A549 (cell line): ENCODE measurements around the gene PRDM11.

Experiments
- BHLHE40 ChIP-seq: IDR thresholded peaks from 2 replicates; pipeline ENCODE4 v1.6.1; 2012; ENCODE audit warnings: low read depth, low read length, inconsistent platforms
- CBX8 ChIP-seq: fragments of 200-600 bp; sonication (generic); IDR thresholded peaks from 2 replicates; pipeline ENCODE4 v1.6.1; 2016
- CHD2 ChIP-seq: fragments of 150-350 bp; IDR thresholded peaks from 2 replicates; pipeline ENCODE4 v1.6.1; 2014; ENCODE audit warnings: low read length; ENCODE audit not compliant: partially characterized antibody
- EHMT2 ChIP-seq: fragments of 200-600 bp; sonication (generic); IDR thresholded peaks from 2 replicates; pipeline ENCODE4 v1.6.1; 2016; ENCODE audit warnings: antibody characterized with exemption, low read depth, mild to moderate bottlenecking, moderate library complexity
- HOXB5 ChIP-seq: fragments of 250-450 bp; sonication (Bioruptor Pico); IDR thresholded peaks from 2 replicates; pipeline ENCODE4 v1.5.0; 2020; ENCODE audit warnings: mild to moderate bottlenecking, moderate library complexity
- MYC ChIP-seq: IDR thresholded peaks from 2 replicates; pipeline ENCODE4 v1.6.1; 2012; ENCODE audit warnings: mild to moderate bottlenecking, inconsistent platforms, low read length, improper control_type of control experiment, borderline replicate concordance
- POLR2A ChIP-seq: IDR thresholded peaks from 2 replicates; pipeline ENCODE4 v1.6.1; 2012; ENCODE audit warnings: mild to moderate bottlenecking, low read length
- SREBF2 ChIP-seq: fragments of 450-650 bp; IDR thresholded peaks from 2 replicates; pipeline ENCODE4 v1.6.1; 2014; ENCODE audit warnings: mild to moderate bottlenecking, moderate library complexity
- ZSCAN20 ChIP-seq: fragments of 250-450 bp; sonication (Bioruptor Pico); IDR thresholded peaks from 2 replicates; pipeline ENCODE4 v1.8.0; 2022; ENCODE audit warnings: mild to moderate bottlenecking, moderate library complexity
- TF ChIP-seq, protein P1 (sequence below): fragments of >200 bp; sonication (Bioruptor Twin); formaldehyde crosslinking; IDR thresholded peaks from 3 replicates; pipeline ENCODE4 v1.5.1; 2016
- TF ChIP-seq, protein P2 (sequence below): IDR thresholded peaks from 2 replicates; pipeline ENCODE4 v1.6.1; 2012
- TF ChIP-seq, protein P3 (sequence below): fragments of 250-450 bp; sonication (Bioruptor Pico); IDR thresholded peaks from 2 replicates; pipeline ENCODE4 v1.5.0; 2021; ENCODE audit warnings: mild to moderate bottlenecking, moderate library complexity, borderline replicate concordance

GRCh38 chr11:45187375-45187774 is 40.9 kb downstream of the PRDM11 start:
- TF ChIP-seq, protein P1, sequence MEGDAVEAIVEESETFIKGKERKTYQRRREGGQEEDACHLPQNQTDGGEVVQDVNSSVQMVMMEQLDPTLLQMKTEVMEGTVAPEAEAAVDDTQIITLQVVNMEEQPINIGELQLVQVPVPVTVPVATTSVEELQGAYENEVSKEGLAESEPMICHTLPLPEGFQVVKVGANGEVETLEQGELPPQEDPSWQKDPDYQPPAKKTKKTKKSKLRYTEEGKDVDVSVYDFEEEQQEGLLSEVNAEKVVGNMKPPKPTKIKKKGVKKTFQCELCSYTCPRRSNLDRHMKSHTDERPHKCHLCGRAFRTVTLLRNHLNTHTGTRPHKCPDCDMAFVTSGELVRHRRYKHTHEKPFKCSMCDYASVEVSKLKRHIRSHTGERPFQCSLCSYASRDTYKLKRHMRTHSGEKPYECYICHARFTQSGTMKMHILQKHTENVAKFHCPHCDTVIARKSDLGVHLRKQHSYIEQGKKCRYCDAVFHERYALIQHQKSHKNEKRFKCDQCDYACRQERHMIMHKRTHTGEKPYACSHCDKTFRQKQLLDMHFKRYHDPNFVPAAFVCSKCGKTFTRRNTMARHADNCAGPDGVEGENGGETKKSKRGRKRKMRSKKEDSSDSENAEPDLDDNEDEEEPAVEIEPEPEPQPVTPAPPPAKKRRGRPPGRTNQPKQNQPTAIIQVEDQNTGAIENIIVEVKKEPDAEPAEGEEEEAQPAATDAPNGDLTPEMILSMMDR = no peak
- TF ChIP-seq SREBF2 (no peak), MYC (no peak), POLR2A (no peak), BHLHE40 (no peak), CHD2 (no peak), EHMT2 (no peak), HOXB5 (CRISPR knock-in tag) (no peak), CBX8 (no peak), ZSCAN20 (CRISPR knock-in tag) (no peak)
- TF ChIP-seq, protein P2, sequence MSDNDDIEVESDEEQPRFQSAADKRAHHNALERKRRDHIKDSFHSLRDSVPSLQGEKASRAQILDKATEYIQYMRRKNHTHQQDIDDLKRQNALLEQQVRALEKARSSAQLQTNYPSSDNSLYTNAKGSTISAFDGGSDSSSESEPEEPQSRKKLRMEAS = no peak
- TF ChIP-seq, protein P3, sequence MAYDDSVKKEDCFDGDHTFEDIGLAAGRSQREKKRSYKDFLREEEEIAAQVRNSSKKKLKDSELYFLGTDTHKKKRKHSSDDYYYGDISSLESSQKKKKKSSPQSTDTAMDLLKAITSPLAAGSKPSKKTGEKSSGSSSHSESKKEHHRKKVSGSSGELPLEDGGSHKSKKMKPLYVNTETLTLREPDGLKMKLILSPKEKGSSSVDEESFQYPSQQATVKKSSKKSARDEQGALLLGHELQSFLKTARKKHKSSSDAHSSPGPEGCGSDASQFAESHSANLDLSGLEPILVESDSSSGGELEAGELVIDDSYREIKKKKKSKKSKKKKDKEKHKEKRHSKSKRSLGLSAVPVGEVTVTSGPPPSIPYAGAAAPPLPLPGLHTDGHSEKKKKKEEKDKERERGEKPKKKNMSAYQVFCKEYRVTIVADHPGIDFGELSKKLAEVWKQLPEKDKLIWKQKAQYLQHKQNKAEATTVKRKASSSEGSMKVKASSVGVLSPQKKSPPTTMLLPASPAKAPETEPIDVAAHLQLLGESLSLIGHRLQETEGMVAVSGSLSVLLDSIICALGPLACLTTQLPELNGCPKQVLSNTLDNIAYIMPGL (CRISPR knock-in tag) = no peak
